Testis (tissue), 2 donors: ENCODE data around the gene AK4.

Experiments
- POLR2A ChIP-seq: fragments of 450-650 bp; IDR thresholded peaks from one replicate; pipeline ENCODE4 v1.6.1; 2017; ENCODE audit warnings: antibody characterized with exemption, mild to moderate bottlenecking, moderate library complexity
- TF ChIP-seq, protein P1 (sequence below), 3 experiments: fragments of 450-650 bp in 2 of 3; fragments of 200-600 bp in 1 of 3; sonication (generic) in 1 of 3; IDR thresholded peaks; one replicate each; pipeline ENCODE4 v1.5.1; 2016 to 2019; ENCODE audit warnings: antibody characterized with exemption in 3 of 3, mild to moderate bottlenecking in 2 of 3, moderate library complexity in 1 of 3

DNA sequence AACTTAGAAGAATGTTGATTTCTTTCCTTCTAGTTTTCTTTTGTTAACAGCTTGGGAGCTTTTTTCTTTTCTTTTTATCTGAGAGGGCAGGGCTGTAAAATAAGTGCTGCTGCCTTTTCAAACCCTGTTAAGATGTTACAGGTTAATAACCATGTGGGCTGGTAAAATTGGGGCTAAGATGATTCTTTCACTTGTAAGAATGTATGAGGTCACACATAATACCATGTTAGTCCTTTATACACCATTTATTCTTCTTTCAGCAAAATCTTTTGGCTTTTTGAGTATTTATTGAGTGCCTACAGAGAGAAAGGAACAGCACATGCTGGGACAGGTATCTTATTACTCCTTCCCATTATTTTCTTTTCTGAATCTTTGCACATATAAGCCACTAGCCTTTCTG, 6.1 kb upstream of the AK4 start:
- TF ChIP-seq, protein P1, sequence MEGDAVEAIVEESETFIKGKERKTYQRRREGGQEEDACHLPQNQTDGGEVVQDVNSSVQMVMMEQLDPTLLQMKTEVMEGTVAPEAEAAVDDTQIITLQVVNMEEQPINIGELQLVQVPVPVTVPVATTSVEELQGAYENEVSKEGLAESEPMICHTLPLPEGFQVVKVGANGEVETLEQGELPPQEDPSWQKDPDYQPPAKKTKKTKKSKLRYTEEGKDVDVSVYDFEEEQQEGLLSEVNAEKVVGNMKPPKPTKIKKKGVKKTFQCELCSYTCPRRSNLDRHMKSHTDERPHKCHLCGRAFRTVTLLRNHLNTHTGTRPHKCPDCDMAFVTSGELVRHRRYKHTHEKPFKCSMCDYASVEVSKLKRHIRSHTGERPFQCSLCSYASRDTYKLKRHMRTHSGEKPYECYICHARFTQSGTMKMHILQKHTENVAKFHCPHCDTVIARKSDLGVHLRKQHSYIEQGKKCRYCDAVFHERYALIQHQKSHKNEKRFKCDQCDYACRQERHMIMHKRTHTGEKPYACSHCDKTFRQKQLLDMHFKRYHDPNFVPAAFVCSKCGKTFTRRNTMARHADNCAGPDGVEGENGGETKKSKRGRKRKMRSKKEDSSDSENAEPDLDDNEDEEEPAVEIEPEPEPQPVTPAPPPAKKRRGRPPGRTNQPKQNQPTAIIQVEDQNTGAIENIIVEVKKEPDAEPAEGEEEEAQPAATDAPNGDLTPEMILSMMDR (IDR thresholded peaks at IDR 0.05), result no peak
- no peak for TF ChIP-seq POLR2A
